Natural killer cell (primary cell): ENCODE data around the gene KLRC1. TPM values are rescaled to one million over a fixed set of nuclear protein-coding genes. Genes with fewer than 3 reads are reported as not detected.
"Not testable (repeated sequence)": the region's sequence is repeated elsewhere in the genome, so short reads cannot be mapped to it uniquely, and the experiment has no call there.

ENCODE experiments used
- ATAC-seq, 3 donors: fragments of 150-1000 bp in 2 of 3; fragments of 200-7000 bp in 1 of 3; cut with Tn5 transposase; 1 replicate in 1 of 3; 2 replicates in 2 of 3; pipeline ENCODE4 v1.10.0; 2021; ENCODE audit warnings: mild to moderate bottlenecking in 2 of 3, moderate library complexity in 2 of 3
- DNase-seq, 2 donors: peaks; one replicate each; pipeline versions ENCODE4 v3.0.0 to v3.0.0-alpha.2; 2013 to 2021; ENCODE audit warnings: mixed read lengths in 1 of 2
- H3K27ac ChIP-seq: one replicate; pipeline ENCODE4 v1.5.1; 2013; ENCODE audit warnings: mild to moderate bottlenecking, low read length
- H3K27me3 ChIP-seq: one replicate; pipeline ENCODE4 v1.6.1; 2013; ENCODE audit warnings: low read length; ENCODE audit not compliant: control insufficient read depth, insufficient read depth
- H3K36me3 ChIP-seq: one replicate; pipeline ENCODE4 v1.6.1; 2013; ENCODE audit warnings: low read length; ENCODE audit not compliant: control insufficient read depth, insufficient read depth
- H3K4me1 ChIP-seq: one replicate; pipeline ENCODE4 v1.6.1; 2013; ENCODE audit warnings: low read length; ENCODE audit not compliant: control insufficient read depth, insufficient read depth
- H3K4me3 ChIP-seq: one replicate; pipeline ENCODE4 v1.5.1; 2013; ENCODE audit warnings: low read length
- H3K9me3 ChIP-seq: one replicate; pipeline ENCODE4 v1.6.1; 2013; ENCODE audit warnings: low read length; ENCODE audit not compliant: control insufficient read depth, insufficient read depth
- H3K27ac Mint-ChIP-seq, 2 donors: one replicate each; pipeline ENCODE4 v1.8.0; 2022; ENCODE audit warnings: mild to moderate bottlenecking in 2 of 2, mixed read lengths in 2 of 2, moderate library complexity in 1 of 2
- H3K27me3 Mint-ChIP-seq, 2 donors: one replicate each; pipeline ENCODE4 v1.8.0; 2022; ENCODE audit warnings: low read depth in 2 of 2, mixed read lengths in 2 of 2
- H3K36me3 Mint-ChIP-seq: one replicate; pipeline ENCODE4 v1.8.0; 2022; ENCODE audit warnings: mixed read lengths
- H3K4me1 Mint-ChIP-seq, 2 donors: one replicate each; pipeline ENCODE4 v1.8.0; 2022; ENCODE audit warnings: mixed read lengths in 2 of 2
- H3K4me3 Mint-ChIP-seq: one replicate; pipeline ENCODE4 v1.8.0; 2022; ENCODE audit warnings: mild to moderate bottlenecking, moderate library complexity, mixed read lengths
- H3K9me3 Mint-ChIP-seq, 2 donors: one replicate each; pipeline ENCODE4 v1.8.0; 2022; ENCODE audit warnings: mixed read lengths in 2 of 2
- WGBS: methylation state at CpG from one replicate; pipeline ENCODE4 v1.1.7; 2013; ENCODE audit warnings: missing lambda C conversion rate; ENCODE audit not compliant: insufficient coverage; 5-methylcytosine and 5-hydroxymethylcytosine counted together
- intact Hi-C: fragments of 100-400 bp; cut with micrococcal nuclease; formaldehyde crosslinking; loops from one replicate; pipeline ENCODE4 v1.14.2; 2022
- total RNA-seq, 4 donors: library from RNA; stranded (reverse); fragments of 120-200 nt in 1 of 4; gene quantifications; one replicate each; pipeline versions ENCODE4 v1.2.3 to v1.2.4, GENCODE V29; 2013 to 2022
- TF ChIP-seq, protein P1 (sequence below): fragments of 200-600 bp; IDR thresholded peaks from one replicate; pipeline ENCODE4 v1.8.0; 2022; ENCODE audit warnings: antibody characterized with exemption

The KLRC1 gene
- total RNA-seq, 3 donors from 2014 or later (not counting 1 experiment from before 2014, with no cell fraction given), result 30.0 to 180 (median 83.1) TPM

DNA sequence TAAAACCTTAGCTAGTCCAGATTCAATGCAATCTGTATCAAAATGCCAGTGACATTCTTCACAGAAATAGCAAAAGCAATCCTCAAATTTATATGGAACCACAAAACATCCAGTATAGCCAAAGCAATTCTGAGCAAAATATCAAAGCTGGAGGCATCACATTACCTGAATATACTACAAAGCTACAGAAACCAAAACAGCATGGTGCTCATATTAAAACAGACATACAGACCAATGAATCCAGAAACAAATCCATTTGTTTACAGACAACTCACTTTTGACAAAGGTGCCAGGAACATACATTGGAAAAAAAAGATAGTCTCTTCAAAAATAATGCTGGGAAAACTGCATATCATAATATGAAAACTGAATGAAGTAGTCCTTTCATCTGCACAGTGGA is 48.4 kb downstream of the KLRC1 start:
- Histone ChIP-seq H3K27me3 (no peaks in the 10 kb centered on the region), H3K9me3 (no peaks in the 10 kb centered on the region), H3K4me3 (no peak overlapping the region), H3K27ac (no peak overlapping the region), H3K4me1 (peaks cover 8% of the 10 kb centered on the region), H3K36me3 (peaks cover 71% of the 10 kb centered on the region)
- intact Hi-C loops, result loop anchor here (5.0 kb wide), 1 partner anchor 32 kb away; no protein-coding TSS in a partner anchor
- Mint-ChIP-seq H3K36me3 (peaks cover 6% of the 10 kb centered on the region), H3K4me3 (no peak overlapping the region), H3K27ac (peak overlapping the region in 1 of 2 donors; percentile 57), H3K4me1 (peaks cover 36 to 46% of the 10 kb centered on the region in 2 donors), H3K9me3 (no peaks in the 10 kb centered on the region), H3K27me3 (no peaks in the 10 kb centered on the region)
- TF ChIP-seq, protein P1, sequence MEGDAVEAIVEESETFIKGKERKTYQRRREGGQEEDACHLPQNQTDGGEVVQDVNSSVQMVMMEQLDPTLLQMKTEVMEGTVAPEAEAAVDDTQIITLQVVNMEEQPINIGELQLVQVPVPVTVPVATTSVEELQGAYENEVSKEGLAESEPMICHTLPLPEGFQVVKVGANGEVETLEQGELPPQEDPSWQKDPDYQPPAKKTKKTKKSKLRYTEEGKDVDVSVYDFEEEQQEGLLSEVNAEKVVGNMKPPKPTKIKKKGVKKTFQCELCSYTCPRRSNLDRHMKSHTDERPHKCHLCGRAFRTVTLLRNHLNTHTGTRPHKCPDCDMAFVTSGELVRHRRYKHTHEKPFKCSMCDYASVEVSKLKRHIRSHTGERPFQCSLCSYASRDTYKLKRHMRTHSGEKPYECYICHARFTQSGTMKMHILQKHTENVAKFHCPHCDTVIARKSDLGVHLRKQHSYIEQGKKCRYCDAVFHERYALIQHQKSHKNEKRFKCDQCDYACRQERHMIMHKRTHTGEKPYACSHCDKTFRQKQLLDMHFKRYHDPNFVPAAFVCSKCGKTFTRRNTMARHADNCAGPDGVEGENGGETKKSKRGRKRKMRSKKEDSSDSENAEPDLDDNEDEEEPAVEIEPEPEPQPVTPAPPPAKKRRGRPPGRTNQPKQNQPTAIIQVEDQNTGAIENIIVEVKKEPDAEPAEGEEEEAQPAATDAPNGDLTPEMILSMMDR, result no peak
- ATAC-seq (no peak), DNase-seq (no peak)

DNA sequence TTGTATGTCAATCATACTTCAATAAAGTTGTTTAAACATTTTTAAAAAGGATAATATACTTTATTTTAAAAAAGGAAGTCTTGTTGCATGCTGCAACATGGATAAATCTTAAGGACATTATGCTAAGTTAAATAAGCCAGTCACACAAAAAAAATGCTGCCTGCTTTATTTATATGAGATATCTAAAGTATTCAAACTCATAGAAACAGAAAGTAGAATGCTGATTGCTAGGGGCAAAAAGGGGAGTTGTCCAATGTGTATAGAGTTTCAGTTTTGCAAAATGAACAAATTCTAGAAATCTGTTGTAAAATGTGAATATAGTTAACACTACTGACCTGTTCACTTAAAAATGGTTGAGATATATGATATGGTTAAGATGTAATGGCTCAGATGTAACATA is 52.3 kb downstream of the KLRC1 start:
- Histone ChIP-seq H3K27ac (no peak overlapping the region), H3K4me3 (no peak overlapping the region), H3K27me3 (no peaks in the 10 kb centered on the region), H3K36me3 (peaks cover 56% of the 10 kb centered on the region), H3K4me1 (peaks cover 18% of the 10 kb centered on the region), H3K9me3 (no peaks in the 10 kb centered on the region)
- intact Hi-C loops, result no loop called here
- Mint-ChIP-seq H3K9me3 (no peaks in the 10 kb centered on the region), H3K27ac (peak overlapping the region; percentile 14 to 72), H3K36me3 (peaks cover 6% of the 10 kb centered on the region), H3K4me3 (peak overlapping the region; percentile 42), H3K27me3 (no peaks in the 10 kb centered on the region), H3K4me1 (peaks cover 45 to 47% of the 10 kb centered on the region in 2 donors)
- no peak for DNase-seq
- TF ChIP-seq, protein P1, result no peak
- ATAC-seq, result no peak

DNA sequence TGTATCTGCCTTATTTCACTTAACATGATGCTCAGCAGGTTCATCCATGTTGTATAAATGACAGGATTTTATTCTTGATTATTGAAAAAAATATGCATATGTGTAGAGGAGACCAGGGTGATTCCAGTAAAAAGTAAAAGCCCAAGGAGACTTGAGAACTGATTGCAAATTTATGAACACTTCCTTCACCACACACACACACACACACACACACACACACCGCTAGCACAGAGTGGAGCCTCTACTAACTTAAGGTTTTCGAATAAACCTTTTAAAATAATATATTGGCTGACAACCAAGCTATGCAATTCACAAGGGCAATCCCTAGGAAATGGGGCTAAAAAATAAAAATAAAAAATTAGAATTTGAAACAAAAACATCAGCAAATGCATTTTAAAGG is 55.0 kb downstream of the KLRC1 start:
- TF ChIP-seq, protein P1, result no peak
- peak overlapping the region; percentile 68 for H3K4me3 Mint-ChIP-seq
- Histone ChIP-seq H3K27ac (peak overlapping the region; percentile 57), H3K36me3 (peaks cover 34% of the 10 kb centered on the region), H3K9me3 (no peaks in the 10 kb centered on the region), H3K4me1 (peaks cover 31% of the 10 kb centered on the region), H3K4me3 (no peak overlapping the region), H3K27me3 (no peaks in the 10 kb centered on the region)
- intact Hi-C loops, result loop anchor here (5.0 kb wide), 3 partner anchors 54 to 159 kb away; partner anchors contain the start of gene KLRC1
- peaks cover 71 to 74% of the 10 kb centered on the region in 2 donors for H3K4me1 Mint-ChIP-seq
- 29% methylated on average over 1 of the region's 2 CpGs for WGBS
- peak overlapping the region; percentile 83 to 98 for H3K27ac Mint-ChIP-seq
- no peak for ATAC-seq
- no peak for DNase-seq
- peaks cover 6% of the 10 kb centered on the region for H3K36me3 Mint-ChIP-seq
- H3K27me3 Mint-ChIP-seq, result no peaks in the 10 kb centered on the region
- no peaks in the 10 kb centered on the region for H3K9me3 Mint-ChIP-seq

GRCh38 chr12:10397296-10397695 is 55.9 kb downstream of the KLRC1 start:
- WGBS, result 26% methylated on average over 2 of the region's 2 CpGs
- no peaks in the 10 kb centered on the region for H3K27me3 ChIP-seq
- TF ChIP-seq, protein P1, result no peak
- peaks cover 36% of the 10 kb centered on the region for H3K4me1 ChIP-seq
- ATAC-seq (peak; percentile 51 to 65 (median 61)), DNase-seq (peak in 1 of 2 donors; percentile 65)
- no peaks in the 10 kb centered on the region for H3K9me3 Mint-ChIP-seq
- peak overlapping the region; percentile 83 to 98 for H3K27ac Mint-ChIP-seq
- H3K36me3 Mint-ChIP-seq, result peaks cover 6% of the 10 kb centered on the region
- peak overlapping the region; percentile 63 for H3K27ac ChIP-seq
- intact Hi-C loops, result loop anchor here (5.0 kb wide), 3 partner anchors 55 to 160 kb away; partner anchors contain the start of gene KLRC1
- H3K4me1 Mint-ChIP-seq, result peaks cover 73 to 77% of the 10 kb centered on the region in 2 donors
- H3K9me3 ChIP-seq, result no peaks in the 10 kb centered on the region
- H3K27me3 Mint-ChIP-seq, result no peaks in the 10 kb centered on the region
- no peak overlapping the region for H3K4me3 ChIP-seq
- peak overlapping the region; percentile 68 for H3K4me3 Mint-ChIP-seq
- peaks cover 30% of the 10 kb centered on the region for H3K36me3 ChIP-seq

DNA sequence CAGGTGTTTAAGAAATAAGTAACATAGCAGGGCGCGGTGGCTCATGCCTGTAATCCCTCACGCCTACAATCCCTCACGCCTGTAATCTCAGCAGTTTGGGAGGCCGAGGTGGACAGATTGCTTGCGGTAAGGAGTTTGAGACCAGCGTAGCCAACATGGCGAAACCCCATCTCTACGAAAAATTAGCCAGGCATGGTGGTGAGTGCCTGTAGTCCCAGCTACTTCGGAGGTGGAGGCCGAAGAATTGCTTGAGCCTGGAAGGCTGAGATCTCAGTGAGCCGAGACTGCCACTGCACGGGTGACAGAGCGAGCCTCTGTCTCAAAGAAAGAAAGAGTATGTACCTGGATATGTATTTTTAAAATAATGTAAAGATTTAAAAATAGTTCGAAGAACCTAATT is 57.0 kb downstream of the KLRC1 start:
- not testable (repeated sequence) for H3K27me3 Mint-ChIP-seq
- intact Hi-C loops, result loop anchor here (5.0 kb wide), 3 partner anchors 56 to 161 kb away; partner anchors contain the start of gene KLRC1
- H3K27ac ChIP-seq, result peak overlapping the region; percentile 92

More for the DNA sequence above, 57.0 kb downstream of the KLRC1 start:
- H3K4me3 ChIP-seq, H3K9me3 Mint-ChIP-seq, DNase-seq, H3K36me3 Mint-ChIP-seq, H3K9me3 ChIP-seq, H3K27me3 ChIP-seq, ATAC-seq: not testable (repeated sequence)
- Mint-ChIP-seq H3K27ac (peak overlapping the region; percentile 97 to 98), H3K4me1 (peaks cover 70 to 74% of the 10 kb centered on the region in 2 donors), H3K4me3 (peak overlapping the region; percentile 40)
- Histone ChIP-seq H3K4me1 (peaks cover 39% of the 10 kb centered on the region), H3K36me3 (peaks cover 20% of the 10 kb centered on the region)
- WGBS, result 80% methylated on average over 12 of the region's 15 CpGs
